ENCODE measurements around the gene GARIN5B.

GRCh38 chr19:55389386-55390317, 26.6 kb upstream of the GARIN5B start:
- TF ChIP-seq POU6F1 (CRISPR knock-in tag; IDR thresholded peaks at IDR 0.05; ENCODE audit: borderline replicate concordance, low read depth) (no peak), ZFP30 (CRISPR knock-in tag; IDR thresholded peaks at IDR 0.05) (no peak), PATZ1 (CRISPR knock-in tag; IDR thresholded peaks at IDR 0.05; ENCODE audit: borderline replicate concordance) (no peak), TCF4 (CRISPR knock-in tag; IDR thresholded peaks at IDR 0.05; ENCODE audit: borderline replicate concordance) (no peak), CSRNP3 (CRISPR knock-in tag; IDR thresholded peaks at IDR 0.05) (no peak), ZC3H10 (CRISPR knock-in tag; IDR thresholded peaks at IDR 0.05) (no peak), TSHZ2 (CRISPR knock-in tag; IDR thresholded peaks at IDR 0.05) (no peak), ZNF8 (CRISPR knock-in tag; IDR thresholded peaks at IDR 0.05) (no peak), ARNTL (CRISPR knock-in tag; IDR thresholded peaks at IDR 0.05; ENCODE audit: borderline replicate concordance, low read depth) (no peak), RARB (CRISPR knock-in tag; IDR thresholded peaks at IDR 0.05) (no peak)
